Psoas muscle (tissue), 8 donors: ENCODE results near the gene SLC25A48. TPM values are rescaled to one million over a fixed set of nuclear protein-coding genes. Genes with fewer than 3 reads are reported as not detected.

Experiments used
- ATAC-seq, 4 donors: fragments of 200-7000 bp; cut with Tn5 transposase; one replicate each; pipeline ENCODE4 v1.9.1; 2020; ENCODE audit warnings: moderate library complexity in 3 of 4, mild to moderate bottlenecking in 2 of 4
- DNase-seq, 2 donors: peaks; one replicate each; pipeline ENCODE4 v3.0.0-alpha.2; 2020
- H3K27ac ChIP-seq: fragments of 200-600 bp; one replicate; pipeline ENCODE4 v1.8.0; 2022
- H3K27me3 ChIP-seq, 3 donors: fragments of 200-600 bp in 1 of 3; one replicate each; pipeline versions ENCODE4 v1.6.1 to v1.8.0; 2013 to 2022; ENCODE audit warnings: low read length in 2 of 3, mild to moderate bottlenecking in 2 of 3, moderate library complexity in 1 of 3; ENCODE audit not compliant: insufficient read depth in 3 of 3
- H3K36me3 ChIP-seq, 2 donors: fragments of 200-600 bp in 1 of 2; one replicate each; pipeline versions ENCODE4 v1.6.1 to v1.8.0; 2013 to 2022; ENCODE audit warnings: low read depth in 1 of 2, mild to moderate bottlenecking in 1 of 2, moderate library complexity in 1 of 2; ENCODE audit not compliant: insufficient read depth in 1 of 2
- H3K4me1 ChIP-seq: fragments of 200-600 bp; one replicate; pipeline ENCODE4 v1.8.0; 2022
- H3K4me3 ChIP-seq: fragments of 200-600 bp; one replicate; pipeline ENCODE4 v1.8.0; 2022; ENCODE audit warnings: mild to moderate bottlenecking
- H3K9me3 ChIP-seq: fragments of 200-600 bp; one replicate; pipeline ENCODE4 v1.8.0; 2022
- WGBS, 3 donors: extraction: QIAGEN DNeasy Blood & Tissue Kit; methylation state at CpG; one replicate each; pipeline versions ENCODE4 v1.1.6 to v1.1.7; 2013; 5-methylcytosine and 5-hydroxymethylcytosine counted together
- intact Hi-C, 2 donors: fragments of 100-400 bp; cut with DNase I; formaldehyde crosslinking; loops; one replicate each; pipeline versions ENCODE4 v1.11.0 to v1.14.2; 2022
- polyA plus RNA-seq, 3 donors: library from polyadenylated mRNA; stranded (reverse); fragments of 200-250 nt; gene quantifications; one replicate each; pipeline ENCODE4 v1.2.3, GENCODE V29; 2013
- total RNA-seq, 4 donors: library from RNA; stranded (reverse); fragmentation: NEBNext Ultra II Directional in 2 of 4; extraction: Animal tissue kit (Norgen Biotek cat#: 25700) in 2 of 4; gene quantifications; one replicate each; pipeline versions ENCODE4 v1.2.1 to v1.2.4, GENCODE V29; 2021 to 2023
- TF ChIP-seq, protein P1 (sequence below): fragments of 200-600 bp; IDR thresholded peaks from one replicate; pipeline ENCODE4 v1.8.0; 2022; ENCODE audit warnings: antibody characterized with exemption
- donor health status: healthy with polysubstance abuse.
- donor health status: DM: no; HTN: no; CAD: no; lungs with moderate emphysema.
- donor health status: Bipolar disorder and iron deficiency.
- donor health status: healthy.
- donor health status: DM: yes; HTN: yes; CAD: no.
- donor health status: DM: no; HTN: no; CAD: no.
- donor health status: DM: no; HTN: no; CAD: no.
- donor health status: DM: yes; HTN: yes; CAD: no.

The SLC25A48 gene
- total and polyA plus RNA-seq, 7 donors = 1.7 to 9.6 (median 5.6) TPM; not detected in 1

DNA sequence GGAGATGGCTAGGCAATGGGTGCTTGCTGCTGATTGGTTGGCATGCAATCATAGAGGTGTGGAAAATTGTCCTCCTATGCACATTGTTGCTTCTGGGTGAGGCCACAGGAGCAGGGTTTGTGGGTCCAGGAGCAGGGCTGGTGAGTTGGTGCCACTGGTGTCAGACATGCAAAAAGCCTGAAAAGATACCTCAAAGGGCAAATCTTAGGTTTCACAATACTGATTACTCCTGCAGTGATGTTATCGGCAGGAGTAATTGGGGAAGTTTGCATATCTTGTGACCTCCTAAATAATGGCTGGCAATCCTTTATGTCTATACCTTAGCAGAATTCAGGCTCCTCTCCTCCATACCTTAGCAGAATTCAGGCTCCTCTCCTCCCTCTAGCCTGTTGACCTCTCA, 25.2 kb downstream of the SLC25A48 start:
- Histone ChIP-seq H3K9me3 (no peaks in the 10 kb centered on the region), H3K27me3 (no peaks in the 10 kb centered on the region), H3K4me3 (no peak overlapping the region), H3K4me1 (peaks cover 4% of the 10 kb centered on the region), H3K27ac (no peak overlapping the region), H3K36me3 (no peaks in the 10 kb centered on the region)
- TF ChIP-seq, protein P1, sequence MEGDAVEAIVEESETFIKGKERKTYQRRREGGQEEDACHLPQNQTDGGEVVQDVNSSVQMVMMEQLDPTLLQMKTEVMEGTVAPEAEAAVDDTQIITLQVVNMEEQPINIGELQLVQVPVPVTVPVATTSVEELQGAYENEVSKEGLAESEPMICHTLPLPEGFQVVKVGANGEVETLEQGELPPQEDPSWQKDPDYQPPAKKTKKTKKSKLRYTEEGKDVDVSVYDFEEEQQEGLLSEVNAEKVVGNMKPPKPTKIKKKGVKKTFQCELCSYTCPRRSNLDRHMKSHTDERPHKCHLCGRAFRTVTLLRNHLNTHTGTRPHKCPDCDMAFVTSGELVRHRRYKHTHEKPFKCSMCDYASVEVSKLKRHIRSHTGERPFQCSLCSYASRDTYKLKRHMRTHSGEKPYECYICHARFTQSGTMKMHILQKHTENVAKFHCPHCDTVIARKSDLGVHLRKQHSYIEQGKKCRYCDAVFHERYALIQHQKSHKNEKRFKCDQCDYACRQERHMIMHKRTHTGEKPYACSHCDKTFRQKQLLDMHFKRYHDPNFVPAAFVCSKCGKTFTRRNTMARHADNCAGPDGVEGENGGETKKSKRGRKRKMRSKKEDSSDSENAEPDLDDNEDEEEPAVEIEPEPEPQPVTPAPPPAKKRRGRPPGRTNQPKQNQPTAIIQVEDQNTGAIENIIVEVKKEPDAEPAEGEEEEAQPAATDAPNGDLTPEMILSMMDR = no peak
- intact Hi-C loops = no loop called here
- no peak for ATAC-seq
- 79 to 89% (median 85%) methylated on average over 1 of the region's 1 CpG for WGBS, 3 donors
- no peak for DNase-seq

DNA sequence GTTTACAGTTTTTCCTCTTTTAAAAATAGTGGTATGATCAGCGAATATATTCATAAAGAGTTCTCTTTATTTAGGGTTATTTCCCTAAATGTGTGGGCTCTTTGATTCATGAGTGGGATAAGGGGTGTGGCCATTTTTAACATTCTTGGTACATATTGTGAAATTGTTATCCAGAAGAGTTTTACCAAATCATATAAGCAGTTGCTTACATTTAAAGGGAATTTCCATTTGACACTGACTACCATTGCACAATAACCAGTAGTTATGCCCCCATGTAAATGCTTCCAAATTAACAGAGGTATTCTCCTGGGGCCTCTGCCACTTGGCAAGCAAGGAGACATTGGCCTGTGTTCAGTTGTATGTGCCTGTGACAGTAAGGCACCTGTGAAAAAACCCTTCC, 27.2 kb downstream of the SLC25A48 start:
- no peak overlapping the region for H3K27ac ChIP-seq
- H3K36me3 ChIP-seq = no peaks in the 10 kb centered on the region
- intact Hi-C loops = no loop called here
- 83 to 94% (median 93%) methylated on average over 1 of the region's 1 CpG for WGBS, 3 donors
- H3K27me3 ChIP-seq = no peaks in the 10 kb centered on the region
- H3K4me3 ChIP-seq = no peak overlapping the region
- ATAC-seq (no peak), DNase-seq (no peak)
- H3K4me1 ChIP-seq = peaks cover 12% of the 10 kb centered on the region
- TF ChIP-seq, protein P1 = no peak
- H3K9me3 ChIP-seq = no peaks in the 10 kb centered on the region

DNA sequence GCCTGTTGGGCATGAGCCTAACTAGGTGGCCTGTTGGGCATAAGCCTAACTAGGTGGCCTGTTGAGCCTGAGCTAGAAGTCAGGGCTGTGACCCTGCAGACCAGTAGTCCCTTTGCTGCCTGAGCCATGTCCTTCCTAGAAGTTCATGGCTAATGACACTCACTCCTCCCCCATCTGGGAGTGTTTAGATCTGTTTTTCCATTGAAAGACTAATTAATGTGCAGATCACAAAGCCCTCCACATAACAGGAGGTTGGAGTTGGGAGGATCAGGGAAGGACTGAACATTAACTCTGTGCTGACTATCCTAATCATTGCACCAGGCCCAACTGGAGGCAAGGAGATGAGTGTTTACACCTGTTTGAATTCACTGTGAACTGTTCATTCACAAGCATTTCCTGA, 27.6 kb downstream of the SLC25A48 start:
- intact Hi-C loops = no loop called here

GRCh38 chr5:135862744-135863143, 28.3 kb downstream of the SLC25A48 start:
- Histone ChIP-seq H3K27me3 (no peaks in the 10 kb centered on the region), H3K4me1 (peaks cover 12% of the 10 kb centered on the region), H3K27ac (no peak overlapping the region), H3K4me3 (no peak overlapping the region), H3K36me3 (no peaks in the 10 kb centered on the region), H3K9me3 (no peaks in the 10 kb centered on the region)
- TF ChIP-seq, protein P1 = no peak
- DNase-seq = no peak
- intact Hi-C loops = no loop called here
- no peak for ATAC-seq
- WGBS, 3 donors = 96 to 98% (median 97%) methylated on average over 2 of the region's 2 CpGs

More for the DNA sequence above, 27.6 kb downstream of the SLC25A48 start:
- Histone ChIP-seq H3K9me3 (no peaks in the 10 kb centered on the region), H3K27ac (no peak overlapping the region), H3K27me3 (no peaks in the 10 kb centered on the region), H3K36me3 (no peaks in the 10 kb centered on the region), H3K4me1 (peaks cover 12% of the 10 kb centered on the region), H3K4me3 (no peak overlapping the region)
- DNase-seq = no peak
- no peak for ATAC-seq
- TF ChIP-seq, protein P1 = no peak
